HUDEP-2 (cell line): ENCODE data around the gene EGFLAM.
A peak's percentile ranks its signal among the peaks of the same experiment; 100 is the strongest.

Experiments used
- DNase-seq, 76 experiments: peaks; one replicate each; lab custom pipeline; 2025; ENCODE audit not compliant: unreplicated experiment in 76 of 76; lab: John Stamatoyannopoulos, UW

EGFLAM gene

DNA sequence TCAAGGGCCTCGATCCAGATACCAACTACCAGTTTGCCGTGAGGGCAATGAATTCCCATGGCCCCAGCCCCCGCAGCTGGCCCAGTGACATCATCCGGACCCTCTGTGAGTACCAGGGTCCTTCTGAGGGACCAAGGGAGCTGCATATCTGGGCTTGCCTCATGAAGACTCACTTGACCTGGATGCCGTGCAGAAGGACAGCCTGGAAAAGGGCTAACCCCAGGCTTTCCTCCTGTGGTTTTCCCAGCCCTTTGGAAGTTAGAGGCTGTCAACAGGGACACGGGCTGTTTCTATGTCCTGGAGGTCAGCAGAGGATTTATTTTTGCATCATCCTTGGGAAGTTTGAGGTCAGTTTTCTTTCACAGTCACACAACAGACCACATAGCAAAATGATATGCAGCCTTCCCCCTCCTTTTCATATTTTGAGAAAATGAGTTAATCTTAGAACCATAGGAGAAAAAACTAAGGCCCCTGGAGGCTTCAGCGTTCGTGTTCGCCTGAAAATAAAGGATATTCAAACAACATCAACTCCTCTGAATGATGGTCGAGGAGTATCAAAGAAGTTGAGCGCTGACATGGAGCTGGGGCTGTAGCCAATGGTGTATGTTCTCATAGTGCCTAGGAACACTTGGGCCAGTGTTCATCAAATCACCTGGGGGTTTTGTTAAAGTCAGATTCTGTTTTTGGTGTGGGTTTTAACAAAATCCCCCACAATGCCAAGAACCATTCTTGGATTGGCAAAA lies 112.2 kb downstream of the EGFLAM start:
- no peak for DNase-seq

DNA sequence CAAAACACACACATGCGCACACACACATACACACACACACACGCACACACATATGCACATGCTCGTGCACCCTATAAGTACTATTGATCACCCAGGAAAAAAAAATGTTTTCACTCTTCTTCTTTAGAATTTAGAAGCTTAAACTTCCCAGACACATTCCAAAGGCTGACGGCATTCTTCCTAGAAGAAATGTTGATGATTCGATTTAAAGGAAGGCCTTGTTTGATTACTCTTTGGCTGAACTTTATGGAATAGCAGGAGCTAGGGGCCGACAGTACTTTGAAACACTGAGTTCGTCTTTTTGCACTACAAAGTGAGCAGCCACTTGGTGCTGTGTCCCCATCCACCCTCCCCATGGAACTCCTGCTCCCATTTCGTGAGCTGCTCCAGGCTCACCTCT lies 113.2 kb downstream of the EGFLAM start:
- DNase-seq = no peak

DNA sequence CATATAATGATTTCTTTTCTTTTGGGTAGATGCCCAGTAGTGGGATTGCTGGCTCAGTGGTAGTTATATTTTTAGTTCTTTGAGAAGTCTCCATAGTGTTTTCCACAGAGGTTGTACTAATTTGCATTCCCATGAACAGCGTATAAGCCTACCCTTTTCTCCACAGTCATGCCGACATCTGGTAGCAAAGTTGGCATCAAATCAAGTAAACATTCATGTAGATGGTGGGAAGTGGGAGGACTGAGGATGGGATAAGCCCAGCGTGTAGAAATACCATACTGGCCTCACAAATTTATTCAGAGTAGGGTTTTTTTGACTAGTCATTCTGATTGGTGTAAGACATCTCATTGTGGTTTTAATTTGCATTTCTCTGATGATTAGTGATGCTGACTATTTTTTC lies 115.4 kb downstream of the EGFLAM start:
- no peak for DNase-seq

DNA sequence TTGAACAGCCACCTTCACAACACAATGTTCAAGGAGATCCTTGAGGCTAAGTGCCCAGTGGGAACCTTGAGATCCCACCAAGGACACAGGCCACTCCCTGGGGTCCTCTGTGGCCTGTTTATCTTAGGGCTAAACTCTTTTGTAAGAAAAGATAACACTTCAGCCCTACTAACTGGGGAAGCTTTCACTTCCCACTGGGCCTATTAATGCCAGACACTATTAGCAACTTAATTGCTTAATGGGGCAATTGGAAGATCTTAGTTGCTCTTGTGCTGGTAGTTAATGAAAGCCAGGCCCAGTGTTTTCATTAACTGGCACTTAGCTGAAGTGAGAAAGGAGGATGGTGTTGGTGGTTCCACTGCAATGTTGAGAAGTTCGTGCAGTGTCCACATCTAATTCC lies 117.1 kb downstream of the EGFLAM start:
- no peak for DNase-seq

DNA sequence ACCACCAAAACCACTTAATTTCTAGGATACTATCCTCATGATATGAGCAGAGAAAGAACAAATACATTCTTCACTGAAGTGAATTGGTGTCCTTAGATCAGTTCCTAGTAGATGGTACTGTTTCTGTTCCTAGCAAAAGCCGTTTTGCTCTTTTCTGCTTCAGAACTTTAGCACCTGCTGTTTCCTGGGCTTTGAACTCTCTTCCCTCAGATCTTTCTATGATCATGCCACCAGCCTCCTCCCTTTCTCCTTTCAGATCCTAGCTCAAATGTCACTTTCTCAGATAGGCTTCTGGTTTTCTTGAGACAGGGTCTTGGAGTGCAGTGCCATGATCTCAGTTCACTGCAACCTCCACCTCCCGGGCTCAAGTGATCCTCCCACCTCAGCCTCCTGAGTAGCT lies 118.0 kb downstream of the EGFLAM start:
- DNase-seq = no peak

DNA sequence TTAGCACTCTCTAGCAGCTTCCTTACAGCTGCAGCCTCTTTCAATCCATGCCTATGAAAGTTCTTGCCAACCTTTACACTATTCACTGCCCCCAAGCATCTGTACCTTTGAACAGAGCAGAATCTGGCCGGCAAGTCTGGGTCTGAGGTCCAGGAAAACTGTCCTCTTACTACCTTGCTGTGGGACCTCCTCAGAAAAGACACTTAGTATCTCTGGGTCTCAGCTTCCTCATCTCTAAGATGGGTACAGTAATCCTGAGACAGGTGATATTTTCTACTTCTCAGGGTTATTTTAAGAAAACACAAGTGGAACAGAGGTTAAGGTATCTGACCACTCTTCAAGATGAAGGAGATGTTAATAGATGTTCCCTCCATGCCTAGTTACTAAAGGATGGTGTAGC lies 120.2 kb downstream of the EGFLAM start:
- no peak for DNase-seq

DNA sequence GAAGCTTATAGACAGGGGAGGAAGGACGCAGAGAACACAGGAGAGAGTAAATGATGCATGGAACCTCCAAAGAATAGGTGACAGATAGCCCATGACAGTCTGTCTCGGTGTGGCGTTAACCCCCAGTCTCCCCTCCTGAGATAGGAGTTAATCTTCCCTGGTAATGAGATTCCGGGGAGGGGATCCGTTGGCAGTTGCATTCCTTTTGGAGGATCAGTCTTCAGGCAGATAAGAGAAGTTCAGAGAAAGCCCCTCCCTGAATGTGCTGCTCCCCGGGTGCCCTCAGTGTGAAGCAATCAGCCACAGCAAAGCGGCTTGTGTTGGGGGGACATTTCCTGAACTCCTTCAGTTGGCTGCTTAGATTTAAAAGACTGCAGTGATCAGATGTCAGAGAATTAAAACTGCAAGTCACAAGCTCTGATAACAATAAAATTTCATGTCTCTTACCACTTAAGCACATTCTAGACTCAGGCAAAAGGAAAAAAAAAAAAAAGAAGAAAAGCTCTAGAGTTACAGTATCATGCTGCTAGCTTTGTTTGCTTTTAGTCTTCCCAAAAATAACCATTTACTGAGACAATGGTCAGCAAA lies 121.1 kb downstream of the EGFLAM start:
- no peak for DNase-seq

DNA sequence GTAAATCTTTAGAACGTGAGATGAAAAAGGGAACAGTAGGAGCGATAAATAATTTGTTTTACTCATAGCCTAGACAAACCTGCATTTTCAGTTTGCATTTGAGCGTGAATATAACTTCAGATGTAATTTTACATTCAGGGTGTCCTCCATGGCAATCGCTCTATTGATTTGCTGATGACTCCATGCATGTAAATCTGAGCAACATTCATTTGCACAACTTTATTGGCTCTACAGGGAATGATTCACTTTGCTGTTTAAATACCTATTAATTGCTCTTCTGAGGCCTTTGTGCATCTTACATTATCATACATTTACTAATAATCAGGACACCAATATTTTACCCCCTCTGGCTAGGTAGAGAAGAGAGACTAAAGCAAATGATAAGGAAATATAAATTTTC lies 122.2 kb downstream of the EGFLAM start:
- no peak for DNase-seq

DNA sequence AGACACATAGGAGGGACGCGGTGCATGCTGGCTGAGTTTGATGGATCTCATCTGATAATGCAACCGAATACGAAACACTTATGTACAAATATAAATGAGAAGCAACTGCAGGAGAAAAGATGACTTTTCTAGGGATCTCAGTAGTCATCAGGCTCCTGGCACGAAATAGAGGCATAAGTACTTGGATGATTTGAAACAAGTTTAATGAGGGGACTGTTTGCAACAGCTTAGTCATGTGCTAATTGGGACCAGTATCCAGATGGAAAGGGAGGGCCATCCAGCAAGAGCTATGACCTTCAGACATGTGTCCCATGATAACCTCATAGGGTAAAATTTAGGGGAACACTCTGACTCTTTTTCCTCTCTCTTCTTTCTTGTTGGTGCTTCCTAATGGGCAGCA lies 123.0 kb downstream of the EGFLAM start:
- DNase-seq = no peak

DNA sequence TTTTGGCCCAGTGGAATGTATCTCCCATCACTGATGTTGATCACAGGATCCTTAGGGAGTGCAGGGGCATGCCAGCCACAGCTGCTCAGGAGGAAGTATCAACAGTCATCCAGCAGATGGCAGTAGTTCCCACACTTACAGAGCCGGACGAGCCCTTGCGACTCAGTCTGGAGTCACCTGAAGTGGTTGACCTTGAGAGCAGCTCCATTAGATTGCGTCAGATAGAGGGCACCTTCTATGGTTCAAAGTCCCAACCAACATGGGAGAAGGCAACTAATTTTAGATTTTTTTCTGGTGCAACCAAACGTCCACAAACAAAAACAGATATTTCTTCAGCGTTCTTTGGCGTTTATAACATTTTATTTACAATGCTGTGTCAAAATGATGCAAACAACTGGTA lies 124.5 kb downstream of the EGFLAM start:
- peak in 44 of 76 experiments; percentile 1 to 61 (median 16) for DNase-seq

DNA sequence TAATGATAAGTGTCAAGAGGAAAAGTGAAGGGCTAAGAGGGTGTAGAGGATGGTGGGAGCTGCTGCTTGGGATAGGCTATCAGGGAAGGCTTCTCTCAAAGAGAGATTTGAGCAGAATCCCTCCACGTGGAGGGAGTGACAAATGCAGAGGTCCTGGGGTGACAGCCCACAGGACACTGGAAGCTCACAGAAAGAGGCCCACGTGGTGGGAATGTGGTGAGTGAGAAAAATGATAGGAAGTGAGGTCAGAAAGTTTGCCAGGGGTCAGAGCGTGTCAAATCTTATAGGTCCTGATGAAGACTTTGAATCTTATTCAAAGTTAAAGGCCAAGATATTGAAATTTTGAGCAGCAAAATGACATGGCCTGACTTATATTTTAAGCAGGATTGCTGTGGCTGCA lies 125.3 kb downstream of the EGFLAM start:
- DNase-seq = no peak

DNA sequence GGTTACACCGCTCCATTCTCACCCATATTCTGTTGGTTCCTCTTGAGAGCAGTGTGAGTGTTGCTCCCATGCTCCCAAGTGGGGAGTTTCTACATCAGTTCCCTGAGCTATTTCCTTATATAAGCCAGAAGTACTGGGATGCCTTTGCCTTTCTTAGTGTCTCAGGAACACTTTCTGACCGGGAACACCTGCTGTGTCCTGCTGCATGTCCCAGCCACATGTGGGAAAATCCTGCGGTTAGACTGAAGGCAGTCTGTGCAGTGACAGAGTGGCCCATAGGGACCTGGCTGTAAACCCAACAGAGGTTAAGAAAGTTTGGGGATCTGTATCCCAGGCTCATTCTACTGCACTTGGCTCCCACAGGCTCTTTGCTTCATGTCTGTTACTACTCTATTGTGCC lies 126.0 kb downstream of the EGFLAM start:
- DNase-seq = no peak

DNA sequence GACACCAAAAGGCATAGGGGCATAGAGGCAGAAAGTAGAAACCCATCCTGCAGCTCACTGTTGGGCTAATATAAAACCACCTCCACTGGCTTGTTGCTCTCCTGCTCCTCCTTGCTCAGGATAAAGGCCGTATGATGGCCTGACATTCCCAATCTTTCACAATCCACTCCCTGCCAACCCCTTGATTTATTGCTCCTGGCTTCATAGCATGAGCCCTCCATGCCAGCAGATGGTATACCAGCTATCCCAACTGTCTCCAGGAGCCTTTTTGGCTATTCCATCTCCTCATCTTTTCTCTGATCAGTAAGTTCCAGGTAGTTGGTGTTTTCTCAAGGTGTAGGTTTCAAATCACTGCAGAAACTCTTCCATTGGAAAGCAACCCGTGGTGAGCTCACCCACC lies 128.8 kb downstream of the EGFLAM start:
- DNase-seq = no peak

DNA sequence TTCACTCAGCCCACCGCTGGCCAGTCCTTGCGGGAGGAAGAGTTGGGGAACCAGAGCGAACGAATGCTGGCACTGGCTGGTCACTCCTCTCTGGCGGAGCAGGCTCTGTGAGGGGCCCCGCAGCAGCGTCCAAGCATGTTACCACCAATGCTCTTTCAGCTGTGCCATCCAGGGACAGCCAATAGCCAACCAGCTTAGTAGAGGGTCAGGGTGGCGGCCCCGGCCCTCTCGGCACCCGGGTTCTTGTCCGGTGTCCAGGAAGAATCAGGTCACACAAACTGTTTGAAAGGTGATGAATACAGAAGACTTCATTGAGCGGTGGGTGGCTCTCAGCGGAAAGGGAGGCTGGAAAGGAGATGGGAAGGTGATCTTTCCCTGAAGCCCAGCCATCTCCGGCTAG lies 135.3 kb downstream of the EGFLAM start:
- DNase-seq = no peak

DNA sequence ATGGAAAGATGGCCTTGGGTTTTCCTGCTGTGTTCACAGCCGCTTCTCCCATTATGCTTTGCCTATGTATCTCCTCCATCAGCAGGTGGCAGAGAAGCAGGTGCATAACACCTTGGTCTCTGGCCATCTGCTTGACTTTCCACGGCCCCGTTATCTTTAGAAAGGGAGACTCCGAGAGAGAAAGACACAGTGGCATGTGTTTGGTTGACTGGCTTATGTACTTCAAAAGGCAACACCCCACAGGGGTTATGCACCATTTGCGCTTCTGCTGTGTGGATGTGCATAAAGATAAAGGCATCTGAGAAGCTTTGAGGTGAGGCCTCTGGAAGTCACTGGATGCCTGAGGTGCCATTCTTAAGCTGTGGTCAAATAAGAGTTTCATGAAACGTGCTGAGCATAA lies 138.4 kb downstream of the EGFLAM start:
- no peak for DNase-seq

DNA sequence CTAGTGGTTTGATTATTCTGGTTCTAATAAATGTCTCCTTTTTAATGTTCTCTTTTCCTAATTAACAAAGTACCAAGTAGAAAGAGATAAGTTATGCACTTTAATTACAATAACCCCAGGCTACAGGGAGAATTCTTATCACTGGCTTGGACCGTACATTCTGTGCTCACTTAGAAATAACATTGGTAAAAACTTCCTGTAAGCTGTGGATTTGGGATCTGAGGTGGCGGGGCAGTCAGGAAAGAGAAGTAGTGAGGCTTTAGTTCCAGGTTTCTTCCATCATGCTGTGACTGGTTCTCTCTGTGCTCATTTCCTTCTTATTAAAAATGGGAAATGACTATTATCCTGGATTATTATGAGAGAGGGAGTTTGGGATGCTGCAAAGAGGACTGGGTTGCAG lies 142.0 kb downstream of the EGFLAM start:
- DNase-seq = no peak

DNA sequence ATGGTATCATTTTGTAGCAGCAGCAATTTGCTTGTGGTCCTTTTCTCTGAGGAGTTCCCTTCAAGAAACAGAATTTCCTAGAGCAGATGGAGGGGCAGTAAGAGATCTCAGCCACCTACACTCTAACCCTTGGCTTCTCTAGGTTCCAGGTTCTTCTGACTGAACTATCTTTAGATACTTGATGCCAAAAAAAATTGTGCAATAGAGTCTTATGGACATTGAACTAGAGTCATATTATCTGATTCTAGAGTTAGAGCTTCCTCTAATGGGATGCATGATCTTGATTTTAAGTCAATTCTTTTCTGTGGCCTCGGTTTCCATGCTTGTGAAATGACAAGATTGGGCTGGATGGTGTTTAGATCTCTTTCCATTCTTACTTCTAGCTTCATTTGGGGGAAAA lies 142.8 kb downstream of the EGFLAM start:
- no peak for DNase-seq

DNA sequence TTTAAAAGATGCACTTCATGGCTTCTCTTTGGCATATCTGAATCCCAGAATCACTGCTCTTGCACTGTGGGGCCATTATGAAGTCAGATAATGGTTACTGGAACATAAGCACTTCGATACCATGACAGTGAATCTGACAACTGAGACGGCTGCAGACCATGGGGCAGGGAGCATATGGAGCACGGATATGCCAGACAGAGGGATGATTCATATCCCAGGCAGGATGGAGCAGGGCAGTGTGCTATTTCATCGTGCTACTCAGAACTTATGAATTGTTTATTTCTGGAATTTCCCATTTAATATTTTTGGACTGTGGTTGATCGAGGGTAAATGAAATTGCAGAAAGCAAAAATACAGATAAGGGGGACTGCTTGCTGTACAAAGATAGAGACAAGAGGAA lies 145.0 kb downstream of the EGFLAM start:
- DNase-seq = no peak

DNA sequence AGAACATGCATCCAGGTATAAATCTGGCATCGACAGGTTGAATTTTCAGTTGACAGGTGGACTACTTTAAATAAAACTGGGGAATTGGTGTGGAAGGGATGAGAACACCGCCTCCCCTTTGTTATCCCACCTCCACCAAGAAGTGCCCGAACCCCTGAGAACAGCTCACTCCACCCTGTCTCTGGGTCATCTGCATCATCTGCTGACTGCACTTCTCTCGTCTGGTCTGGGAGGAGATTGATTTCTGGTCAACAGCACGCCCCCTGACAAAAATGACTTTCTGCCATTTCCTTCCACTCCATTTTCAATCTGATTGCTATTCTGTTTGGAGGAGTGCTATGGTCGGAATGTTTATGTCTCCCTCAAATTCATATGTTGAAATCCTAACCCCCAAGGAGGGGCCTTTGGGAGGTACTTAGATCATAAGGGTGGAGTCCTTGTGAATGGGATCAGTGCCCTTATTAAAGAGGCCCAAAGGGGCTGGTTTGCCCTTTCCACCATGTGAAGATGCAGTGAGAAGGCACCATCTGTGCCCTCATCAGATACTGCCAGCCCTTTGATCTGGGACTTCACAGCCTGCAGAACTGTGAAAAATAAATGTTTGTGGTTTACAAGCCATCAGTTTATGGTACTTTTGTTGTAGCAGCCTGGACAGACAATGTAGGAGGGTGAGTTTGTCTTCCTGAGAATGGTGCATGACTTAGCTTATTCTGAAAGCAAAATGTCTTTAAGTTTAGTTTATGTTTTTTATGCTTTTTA lies 145.7 kb downstream of the EGFLAM start:
- DNase-seq = no peak

DNA sequence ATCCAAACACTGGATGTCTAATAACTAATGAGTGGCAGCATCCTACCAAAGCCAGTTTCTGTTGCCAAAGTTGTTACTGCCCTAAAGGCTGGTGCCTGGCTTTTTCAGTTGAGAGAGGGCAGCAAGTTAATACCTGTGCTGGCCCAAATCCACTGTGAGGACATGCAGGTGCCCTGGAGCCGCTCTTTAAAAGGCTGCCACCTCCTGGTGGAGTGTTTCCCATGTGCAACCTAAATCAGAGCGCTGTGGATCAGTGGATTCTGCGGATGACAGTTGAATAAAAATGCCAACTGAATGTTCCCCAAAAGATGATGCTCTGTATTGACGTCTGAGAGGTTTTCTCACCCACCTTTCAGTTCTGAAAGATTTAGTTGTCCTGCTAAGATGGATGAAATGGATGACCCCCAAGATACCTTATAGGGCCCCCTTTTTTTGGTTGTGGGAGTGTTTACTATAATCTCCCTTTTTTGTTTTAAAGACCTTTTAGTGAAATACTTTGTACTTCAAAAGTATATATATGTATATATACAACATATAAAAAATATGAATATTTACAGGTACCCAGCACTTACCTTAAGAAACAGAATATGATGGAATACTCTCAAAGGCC lies 146.4 kb downstream of the EGFLAM start:
- DNase-seq = no peak

DNA sequence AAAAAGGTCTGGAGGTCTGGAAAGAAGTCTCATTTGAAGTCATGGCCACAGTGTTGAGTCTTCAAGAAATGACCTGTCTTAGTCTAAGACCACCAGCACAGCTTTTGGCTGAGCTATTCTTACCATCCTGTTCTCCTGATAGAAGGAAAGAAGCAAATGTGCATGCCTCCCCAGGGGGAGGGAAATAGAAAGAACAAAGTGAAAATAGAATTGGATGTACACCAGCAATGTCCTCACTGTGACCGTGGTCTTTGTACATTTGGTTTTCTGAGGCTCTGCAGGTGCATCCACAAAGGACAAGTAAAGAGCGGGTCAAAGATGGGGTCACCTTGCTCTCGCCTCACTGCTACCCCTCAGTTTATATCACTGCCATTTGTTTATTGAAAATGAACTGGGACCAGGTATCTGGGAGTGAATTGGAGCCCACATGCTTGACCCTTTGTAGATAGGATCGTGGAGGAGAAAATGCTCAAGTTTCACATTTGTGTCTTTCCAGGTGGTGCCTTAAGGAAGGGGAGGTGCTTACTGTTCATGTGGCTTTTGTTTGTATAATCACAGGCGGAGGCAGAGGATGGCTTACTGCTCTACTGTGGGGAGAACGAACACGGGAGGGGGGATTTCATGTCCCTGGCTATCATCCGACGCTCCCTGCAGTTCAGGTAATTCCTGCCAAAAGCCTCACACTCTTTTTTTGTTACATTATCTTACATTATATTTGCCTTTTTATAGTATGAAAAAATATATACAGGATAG lies 150.3 kb downstream of the EGFLAM start:
- DNase-seq = no peak
